Spleen (tissue), 11 donors: ENCODE data around the gene GID8. TPM values are rescaled to one million over a fixed set of nuclear protein-coding genes. Genes with fewer than 3 reads are reported as not detected.

Experiments used
- DNase-seq: peaks from one replicate; pipeline ENCODE4 v3.0.0-alpha.2; 2020
- H3K27ac ChIP-seq, 8 donors: fragments of 200-600 bp; sonication (generic) in 7 of 8; 1 replicate in 4 of 8; 2 replicates in 4 of 8; pipeline versions ENCODE4 v1.5.0 to v1.8.0; 2016 to 2021; ENCODE audit warnings: inconsistent platforms in 4 of 8, mild to moderate bottlenecking in 4 of 8, moderate library complexity in 1 of 8
- H3K27me3 ChIP-seq, 7 donors: fragments of 200-600 bp; sonication (generic) in 6 of 7; replicated peaks in 1 of 7; 1 replicate in 4 of 7; 2 replicates in 3 of 7; pipeline versions ENCODE4 v1.5.0 to v1.8.0; 2016 to 2021; ENCODE audit warnings: inconsistent platforms in 3 of 7, mild to moderate bottlenecking in 1 of 7
- H3K36me3 ChIP-seq, 6 donors: fragments of 200-600 bp; sonication (generic) in 5 of 6; 1 replicate in 4 of 6; 2 replicates in 2 of 6; pipeline versions ENCODE4 v1.5.0 to v1.8.0; 2016 to 2021; ENCODE audit warnings: inconsistent platforms in 2 of 6
- H3K4me1 ChIP-seq, 6 donors: fragments of 200-600 bp; sonication (generic) in 5 of 6; 1 replicate in 3 of 6; 2 replicates in 3 of 6; pipeline versions ENCODE4 v1.5.0 to v1.8.0; 2016 to 2021; ENCODE audit warnings: inconsistent platforms in 3 of 6
- H3K4me3 ChIP-seq, 8 donors: fragments of 200-600 bp; sonication (generic) in 7 of 8; 1 replicate in 4 of 8; 2 replicates in 4 of 8; pipeline versions ENCODE4 v1.5.0 to v1.8.0; 2016 to 2021; ENCODE audit warnings: inconsistent platforms in 4 of 8, mild to moderate bottlenecking in 4 of 8, moderate library complexity in 2 of 8
- H3K9me3 ChIP-seq, 8 donors: fragments of 200-600 bp; sonication (generic) in 7 of 8; 1 replicate in 4 of 8; 2 replicates in 4 of 8; pipeline versions ENCODE4 v1.5.0 to v1.8.0; 2016 to 2021; ENCODE audit warnings: inconsistent platforms in 4 of 8
- POLR2A ChIP-seq, 3 donors: fragments of 450-650 bp; IDR thresholded peaks; one replicate each; pipeline ENCODE4 v1.5.1; 2017; ENCODE audit warnings: antibody characterized with exemption in 3 of 3, mild to moderate bottlenecking in 1 of 3
- POLR2AphosphoS5 ChIP-seq, 3 donors: sonication (generic); formaldehyde crosslinking; IDR thresholded peaks; one replicate each; pipeline ENCODE4 v1.5.1; 2017; ENCODE audit warnings: antibody characterized with exemption in 3 of 3
- WGBS, 5 donors: extraction: QIAGEN DNeasy Blood & Tissue Kit in 3 of 5; methylation state at CpG; one replicate each; pipeline versions ENCODE4 v1.1.5 to v1.1.7; 2013 to 2018; 5-methylcytosine and 5-hydroxymethylcytosine counted together
- intact Hi-C: fragments of 100-400 bp; cut with DNase I; formaldehyde crosslinking; loops from one replicate; pipeline ENCODE4 v1.15.0; 2023; ENCODE audit warnings: low total_unique reads
- polyA plus RNA-seq, 3 donors: library from polyadenylated mRNA; stranded (reverse); fragments of 200-250 nt; gene quantifications; one replicate each; pipeline ENCODE4 v1.2.1, GENCODE V29; 2013
- total RNA-seq, 7 donors: library from RNA; depleted of rRNA in 3 of 7; stranded (reverse); fragments of >200 nt in 3 of 7; fragmentation: NEBNext Ultra II Directional in 4 of 7; extraction: Animal tissue kit (Norgen Biotek cat#: 25700) in 4 of 7; gene quantifications; one replicate each; pipeline versions ENCODE4 v1.1.0 to v1.2.1, GENCODE V29; 2016 to 2021
- TF ChIP-seq, protein P1 (sequence below), 11 experiments: fragments of 200-600 bp in 7 of 11; fragments of 450-650 bp in 4 of 11; sonication (generic) in 4 of 11; IDR thresholded peaks in 8 of 11; conservative IDR thresholded peaks in 3 of 11; 1 replicate in 7 of 11; 2 replicates in 4 of 11; pipeline versions ENCODE4 v1.4.0 to v1.8.0; 2016 to 2021; ENCODE audit warnings: antibody characterized with exemption in 11 of 11, inconsistent platforms in 4 of 11, mild to moderate bottlenecking in 1 of 11
- donor health status: healthy with polysubstance abuse.
- donor health status: DM: no; HTN: no; CAD: no; lungs with moderate emphysema.
- donor health status: DM: no; HTN: no; CAD: no.
- donor health status: Bipolar disorder and iron deficiency.
- donor health status: healthy.
- donor health status: DM: no; HTN: no; CAD: no.
- donor health status: DM: yes; HTN: yes; CAD: no.

Gene GID8
- total and polyA plus RNA-seq, 10 donors = 9.7 to 33.3 (median 28.1) TPM

DNA sequence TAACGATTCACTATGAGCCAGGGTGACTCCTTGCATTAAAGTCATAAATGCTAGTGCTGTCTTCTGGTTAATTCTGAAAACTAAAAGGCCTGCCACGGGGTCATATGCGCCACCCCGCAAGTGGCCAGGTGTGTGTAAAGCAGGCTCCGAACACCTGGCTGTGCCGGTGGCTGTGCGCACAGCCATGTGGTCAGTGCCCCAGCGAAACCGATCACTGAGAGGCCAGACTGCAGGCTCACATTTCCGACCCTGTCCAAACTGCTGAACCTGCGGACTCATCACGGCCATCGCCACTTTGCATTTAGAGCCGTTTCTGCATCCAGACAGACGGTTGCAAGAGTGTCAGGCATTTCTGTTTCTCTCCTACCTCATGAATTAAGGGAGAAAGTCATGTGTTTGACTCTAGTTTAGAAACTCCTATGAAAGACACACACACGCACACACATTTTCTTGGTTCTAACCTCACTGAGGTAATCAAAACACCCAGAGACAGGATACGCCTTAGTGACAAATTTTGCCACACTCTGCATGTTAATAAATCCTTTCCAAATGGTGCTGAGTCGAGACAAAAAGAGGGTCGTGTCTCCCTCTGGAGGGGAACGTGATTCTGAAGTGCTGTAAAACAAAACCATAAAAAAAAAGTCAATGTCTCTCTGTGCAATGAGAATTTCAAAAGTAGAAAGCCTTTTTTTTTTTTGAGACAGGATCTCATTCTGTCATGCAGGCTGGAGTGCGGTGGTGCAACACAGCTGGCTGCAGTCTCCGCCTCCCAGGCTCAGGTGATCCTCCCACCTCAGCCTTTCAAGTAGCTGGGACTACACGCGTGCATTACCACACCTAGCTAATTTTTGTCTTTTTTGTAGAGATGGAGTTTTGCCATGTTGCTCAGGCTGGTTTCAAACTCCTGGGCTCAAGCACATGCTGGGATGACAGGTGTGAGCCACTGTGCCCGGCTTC lies 45.3 kb upstream of the GID8 start:
- intact Hi-C loops = loop anchor here (10.0 kb wide), 1 partner anchor 112 kb away; the partner anchor contains the start of gene BHLHE23
- H3K27me3 ChIP-seq = no peaks in the 10 kb centered on the region
- H3K4me1 ChIP-seq = peaks cover 0 to 6% (median 0%) of the 10 kb centered on the region in 6 donors
- 89 to 95% (median 92%) methylated on average over 25 of the region's 25 CpGs for WGBS, 5 donors
- H3K9me3 ChIP-seq = no peaks in the 10 kb centered on the region
- no peak overlapping the region for H3K27ac ChIP-seq
- H3K4me3 ChIP-seq = no peak overlapping the region
- peak; percentile 21 for DNase-seq
- TF ChIP-seq POLR2AphosphoS5 (IDR thresholded peaks at IDR 0.05) = peak in 2 of 3 donors; percentile 9 to 45
- TF ChIP-seq, protein P1, sequence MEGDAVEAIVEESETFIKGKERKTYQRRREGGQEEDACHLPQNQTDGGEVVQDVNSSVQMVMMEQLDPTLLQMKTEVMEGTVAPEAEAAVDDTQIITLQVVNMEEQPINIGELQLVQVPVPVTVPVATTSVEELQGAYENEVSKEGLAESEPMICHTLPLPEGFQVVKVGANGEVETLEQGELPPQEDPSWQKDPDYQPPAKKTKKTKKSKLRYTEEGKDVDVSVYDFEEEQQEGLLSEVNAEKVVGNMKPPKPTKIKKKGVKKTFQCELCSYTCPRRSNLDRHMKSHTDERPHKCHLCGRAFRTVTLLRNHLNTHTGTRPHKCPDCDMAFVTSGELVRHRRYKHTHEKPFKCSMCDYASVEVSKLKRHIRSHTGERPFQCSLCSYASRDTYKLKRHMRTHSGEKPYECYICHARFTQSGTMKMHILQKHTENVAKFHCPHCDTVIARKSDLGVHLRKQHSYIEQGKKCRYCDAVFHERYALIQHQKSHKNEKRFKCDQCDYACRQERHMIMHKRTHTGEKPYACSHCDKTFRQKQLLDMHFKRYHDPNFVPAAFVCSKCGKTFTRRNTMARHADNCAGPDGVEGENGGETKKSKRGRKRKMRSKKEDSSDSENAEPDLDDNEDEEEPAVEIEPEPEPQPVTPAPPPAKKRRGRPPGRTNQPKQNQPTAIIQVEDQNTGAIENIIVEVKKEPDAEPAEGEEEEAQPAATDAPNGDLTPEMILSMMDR (IDR thresholded peaks at IDR 0.05 in 8 of 11, conservative IDR thresholded peaks at IDR 0.05 in 3 of 11) = no peak
- no peak for TF ChIP-seq POLR2A (IDR thresholded peaks at IDR 0.05)
- H3K36me3 ChIP-seq = peaks cover 13 to 94% (median 87%) of the 10 kb centered on the region in 6 donors

GRCh38 chr20:62893700-62894099 lies 44.2 kb upstream of the GID8 start:
- H3K4me3 ChIP-seq = no peak overlapping the region
- H3K36me3 ChIP-seq = peaks cover 13 to 83% (median 77%) of the 10 kb centered on the region in 6 donors
- DNase-seq = no peak
- H3K27ac ChIP-seq = no peak overlapping the region
- TF ChIP-seq POLR2AphosphoS5 (IDR thresholded peaks at IDR 0.05) (peak; percentile 28 to 72 (median 42)), POLR2A (IDR thresholded peaks at IDR 0.05) (no peak)
- TF ChIP-seq, protein P1 (IDR thresholded peaks at IDR 0.05 in 8 of 11, conservative IDR thresholded peaks at IDR 0.05 in 3 of 11) = no peak
- H3K9me3 ChIP-seq = no peaks in the 10 kb centered on the region
- WGBS, 5 donors = 92 to 98% (median 96%) methylated on average over 12 to 14 of the region's 14 CpGs
- no peaks in the 10 kb centered on the region for H3K27me3 ChIP-seq
- H3K4me1 ChIP-seq = peaks cover 0 to 7% (median 3%) of the 10 kb centered on the region in 6 donors
- intact Hi-C loops = loop anchor here (10.0 kb wide), 1 partner anchor 111 kb away; the partner anchor contains the start of gene BHLHE23

- H3K4me1 ChIP-seq = peaks cover 3 to 13% (median 8%) of the 10 kb centered on the region in 6 donors
- H3K36me3 ChIP-seq = peaks cover 9 to 77% (median 71%) of the 10 kb centered on the region in 6 donors
- intact Hi-C loops = loop anchor here (10.0 kb wide), 1 partner anchor 111 kb away; the partner anchor contains the start of gene BHLHE23
- H3K4me3 ChIP-seq = no peak overlapping the region
- WGBS, 5 donors = 89 to 94% (median 91%) methylated on average over 14 of the region's 14 CpGs
- no peaks in the 10 kb centered on the region for H3K9me3 ChIP-seq
- TF ChIP-seq, protein P1 (IDR thresholded peaks at IDR 0.05 in 8 of 11, conservative IDR thresholded peaks at IDR 0.05 in 3 of 11) = no peak
- TF ChIP-seq POLR2A (IDR thresholded peaks at IDR 0.05) = no peak
- no peak for TF ChIP-seq POLR2AphosphoS5 (IDR thresholded peaks at IDR 0.05)
- H3K27ac ChIP-seq = no peak overlapping the region
- no peak for DNase-seq
- H3K27me3 ChIP-seq = no peaks in the 10 kb centered on the region
Observed at GRCh38 chr20:62894261-62894660, 43.7 kb upstream of the GID8 start.

DNA sequence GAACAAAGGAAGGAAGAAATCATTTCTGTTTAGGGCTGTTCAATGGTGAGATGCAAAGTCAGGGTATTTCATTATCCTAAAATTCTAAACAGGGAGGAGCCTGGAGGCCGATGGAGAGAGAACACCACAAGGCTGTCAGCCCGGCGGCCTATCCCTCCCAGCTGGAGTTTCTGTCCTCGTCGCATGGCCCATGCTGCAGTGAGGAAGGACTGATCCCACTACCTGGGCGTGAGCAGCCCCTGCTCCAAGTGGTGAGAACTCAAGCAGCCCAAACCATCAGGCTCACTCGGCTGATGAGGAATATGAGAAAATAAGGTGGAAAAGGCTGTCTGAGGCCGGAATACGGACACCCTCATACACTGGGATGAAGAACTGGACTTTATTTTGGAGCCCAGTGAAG lies 42.4 kb upstream of the GID8 start:
- WGBS, 5 donors = 93 to 97% (median 95%) methylated on average over 9 of the region's 9 CpGs
- Histone ChIP-seq H3K36me3 (peaks cover 6 to 64% (median 58%) of the 10 kb centered on the region in 6 donors), H3K9me3 (no peaks in the 10 kb centered on the region), H3K4me3 (no peak overlapping the region), H3K27ac (no peak overlapping the region), H3K4me1 (peaks cover 15 to 26% (median 21%) of the 10 kb centered on the region in 6 donors), H3K27me3 (no peaks in the 10 kb centered on the region)
- DNase-seq = no peak
- intact Hi-C loops = loop anchor here (10.0 kb wide), 1 partner anchor 109 kb away; the partner anchor contains the start of gene BHLHE23
- TF ChIP-seq, protein P1 (IDR thresholded peaks at IDR 0.05 in 8 of 11, conservative IDR thresholded peaks at IDR 0.05 in 3 of 11) = no peak
- peak; percentile 22 to 50 (median 26) for TF ChIP-seq POLR2AphosphoS5 (IDR thresholded peaks at IDR 0.05)
